Activated naive CD4-positive, alpha-beta T cell treated with anti-CD3 and anti-CD28 coated beads for 36 hours (primary cell): ENCODE data around the gene NTSR2. TPM values are rescaled to one million over a fixed set of nuclear protein-coding genes. Genes with fewer than 3 reads are reported as not detected.
A peak's percentile ranks its signal among the peaks of the same experiment; 100 is the strongest.

Experiments
- CTCF ChIA-PET: fragments of 350-600 bp; sonication (Branson Sonifier 250); formaldehyde crosslinking; loops from one replicate; lab custom pipeline; 2021; ENCODE audit warnings: antibody characterized with exemption; lab: Charles Lee
- DNase-seq: peaks from one replicate; pipeline ENCODE4 v3.0.0-alpha.2; 2020
- H3K27ac Mint-ChIP-seq: one replicate; pipeline ENCODE4 v1.8.0; 2021; ENCODE audit warnings: mild to moderate bottlenecking, mixed read lengths
- H3K27me3 Mint-ChIP-seq: one replicate; pipeline ENCODE4 v1.8.0; 2021; ENCODE audit warnings: low read depth, mixed read lengths
- H3K36me3 Mint-ChIP-seq: one replicate; pipeline ENCODE4 v1.8.0; 2021; ENCODE audit warnings: low read depth, mixed read lengths
- H3K4me1 Mint-ChIP-seq: one replicate; pipeline ENCODE4 v1.8.0; 2021; ENCODE audit warnings: low read depth, mixed read lengths
- H3K4me3 Mint-ChIP-seq: one replicate; pipeline ENCODE4 v1.8.0; 2021; ENCODE audit warnings: mild to moderate bottlenecking, moderate library complexity, mixed read lengths
- H3K9me3 Mint-ChIP-seq: one replicate; pipeline ENCODE4 v1.8.0; 2021; ENCODE audit warnings: mixed read lengths
- intact Hi-C: fragments of 100-400 bp; cut with micrococcal nuclease; formaldehyde crosslinking; loops from one replicate; pipeline ENCODE4 v1.15.1; 2023
- total RNA-seq, 2 experiments: library from RNA; stranded (reverse); gene quantifications; one replicate each; pipeline ENCODE4 v1.2.3, GENCODE V29; 2021

NTSR2 gene
- total RNA-seq = not detected

GRCh38 chr2:11669454-11670291, at the start of gene NTSR2:
Gene NTSR2 (minus strand): TSS chr2:11670195. CDS start chr2:11670129, 66 bp downstream.
- DNase-seq = peak; percentile 53

GRCh38 chr2:11719230-11719977, 49.4 kb upstream of the NTSR2 start:
- intact Hi-C loops = no loop called here
- peaks cover 3% of the 10 kb centered on the region for H3K27me3 Mint-ChIP-seq
- no peak for DNase-seq
- CTCF ChIA-PET = interaction anchor here (0.6 to 2.9 kb wide), 7 partner anchors 9 to 733 kb away, joined by 3 to 10 read pairs (median 3); no protein-coding TSS in a partner anchor
- peaks cover 7% of the 10 kb centered on the region for H3K4me1 Mint-ChIP-seq
- H3K4me3 Mint-ChIP-seq = peak overlapping the region; percentile 2
- H3K9me3 Mint-ChIP-seq = no peaks in the 10 kb centered on the region
- no peak overlapping the region for H3K27ac Mint-ChIP-seq
- no peaks in the 10 kb centered on the region for H3K36me3 Mint-ChIP-seq

More at GRCh38 chr2:11669454-11670291, at the start of gene NTSR2:
- peaks cover 39% of the 10 kb centered on the region for H3K27me3 Mint-ChIP-seq
- H3K9me3 Mint-ChIP-seq = no peaks in the 10 kb centered on the region
- no peak within 1 kb of the TSS for H3K27ac Mint-ChIP-seq
- H3K4me3 Mint-ChIP-seq = no peak within 1 kb of the TSS
- intact Hi-C loops = no loop called here
- H3K36me3 Mint-ChIP-seq = no peaks in the 10 kb centered on the region
- peaks cover 3% of the 10 kb centered on the region for H3K4me1 Mint-ChIP-seq
- CTCF ChIA-PET = interaction anchor here (0.7 to 0.9 kb wide), 2 partner anchors 11 to 208 kb away, joined by 3 to 4 read pairs; no protein-coding TSS in a partner anchor

GRCh38 chr2:11718606-11719005, 48.6 kb upstream of the NTSR2 start:
- peaks cover 7% of the 10 kb centered on the region for H3K4me1 Mint-ChIP-seq
- CTCF ChIA-PET = interaction anchor here (0.6 to 2.9 kb wide), 6 partner anchors 8 to 681 kb away, joined by 3 to 10 read pairs (median 4); no protein-coding TSS in a partner anchor
- no peak overlapping the region for H3K4me3 Mint-ChIP-seq
- no peak overlapping the region for H3K27ac Mint-ChIP-seq
- H3K9me3 Mint-ChIP-seq = no peaks in the 10 kb centered on the region
- no peak for DNase-seq
- intact Hi-C loops = no loop called here
- no peaks in the 10 kb centered on the region for H3K36me3 Mint-ChIP-seq
- peaks cover 3% of the 10 kb centered on the region for H3K27me3 Mint-ChIP-seq

- H3K27me3 Mint-ChIP-seq = peaks cover 3% of the 10 kb centered on the region
- no peaks in the 10 kb centered on the region for H3K36me3 Mint-ChIP-seq
- intact Hi-C loops = no loop called here
- H3K9me3 Mint-ChIP-seq = no peaks in the 10 kb centered on the region
- no peak overlapping the region for H3K4me3 Mint-ChIP-seq
- no peak overlapping the region for H3K27ac Mint-ChIP-seq
- peaks cover 7% of the 10 kb centered on the region for H3K4me1 Mint-ChIP-seq
- CTCF ChIA-PET = interaction anchor here (1.2 to 2.9 kb wide), 2 partner anchors 61 to 67 kb away, joined by 3 to 10 read pairs; no protein-coding TSS in a partner anchor
- no peak for DNase-seq
These were observed 47.6 kb upstream of the NTSR2 start for GRCh38 chr2:11717623-11718022.

- no peak overlapping the region for H3K4me3 Mint-ChIP-seq
- peaks cover 7% of the 10 kb centered on the region for H3K4me1 Mint-ChIP-seq
- no peaks in the 10 kb centered on the region for H3K9me3 Mint-ChIP-seq
- CTCF ChIA-PET = interaction anchor here (0.9 kb wide), 1 partner anchor 24 kb away, joined by 3 read pairs; no protein-coding TSS in a partner anchor
- intact Hi-C loops = no loop called here
- peaks cover 3% of the 10 kb centered on the region for H3K27me3 Mint-ChIP-seq
- no peak for DNase-seq
- no peaks in the 10 kb centered on the region for H3K36me3 Mint-ChIP-seq
- no peak overlapping the region for H3K27ac Mint-ChIP-seq
These were observed 46.8 kb upstream of the NTSR2 start for GRCh38 chr2:11716689-11717321.

- no peak overlapping the region for H3K4me3 Mint-ChIP-seq
- no peaks in the 10 kb centered on the region for H3K36me3 Mint-ChIP-seq
- CTCF ChIA-PET = interaction anchor here (0.9 kb wide), 1 partner anchor 23 kb away, joined by 3 read pairs; no protein-coding TSS in a partner anchor
These were observed 46.1 kb upstream of the NTSR2 start for GRCh38 chr2:11715987-11716652.

GRCh38 chr2:11713815-11714214, 43.8 kb upstream of the NTSR2 start:
- H3K4me1 Mint-ChIP-seq = no peaks in the 10 kb centered on the region
- intact Hi-C loops = no loop called here
- DNase-seq = no peak
- CTCF ChIA-PET = no interaction called here
- no peak overlapping the region for H3K4me3 Mint-ChIP-seq
- no peaks in the 10 kb centered on the region for H3K36me3 Mint-ChIP-seq
- H3K27me3 Mint-ChIP-seq = peaks cover 3% of the 10 kb centered on the region
- H3K27ac Mint-ChIP-seq = no peak overlapping the region
- H3K9me3 Mint-ChIP-seq = no peaks in the 10 kb centered on the region

More at GRCh38 chr2:11715987-11716652, 46.1 kb upstream of the NTSR2 start:
- H3K27ac Mint-ChIP-seq = no peak overlapping the region
- DNase-seq = no peak
- H3K27me3 Mint-ChIP-seq = peaks cover 3% of the 10 kb centered on the region
- intact Hi-C loops = no loop called here
- no peaks in the 10 kb centered on the region for H3K9me3 Mint-ChIP-seq
- H3K4me1 Mint-ChIP-seq = peaks cover 7% of the 10 kb centered on the region

GRCh38 chr2:11712866-11713265, 42.9 kb upstream of the NTSR2 start:
- intact Hi-C loops = no loop called here
- H3K4me3 Mint-ChIP-seq = no peak overlapping the region
- H3K4me1 Mint-ChIP-seq = no peaks in the 10 kb centered on the region
- CTCF ChIA-PET = interaction anchor here (0.5 to 1.0 kb wide), 2 partner anchors 24 to 850 kb away, joined by 3 to 4 read pairs; no protein-coding TSS in a partner anchor
- DNase-seq = no peak
- no peaks in the 10 kb centered on the region for H3K36me3 Mint-ChIP-seq
- H3K27ac Mint-ChIP-seq = no peak overlapping the region
- H3K9me3 Mint-ChIP-seq = no peaks in the 10 kb centered on the region
- H3K27me3 Mint-ChIP-seq = peaks cover 1% of the 10 kb centered on the region

- no peaks in the 10 kb centered on the region for H3K36me3 Mint-ChIP-seq
- intact Hi-C loops = no loop called here
- no peak overlapping the region for H3K4me3 Mint-ChIP-seq
- no peak for DNase-seq
- no peak overlapping the region for H3K27ac Mint-ChIP-seq
- CTCF ChIA-PET = interaction anchor here (0.6 kb wide), 1 partner anchor 107 kb away, joined by 3 read pairs; no protein-coding TSS in a partner anchor
- no peaks in the 10 kb centered on the region for H3K27me3 Mint-ChIP-seq
- H3K4me1 Mint-ChIP-seq = no peaks in the 10 kb centered on the region
- no peaks in the 10 kb centered on the region for H3K9me3 Mint-ChIP-seq
These were observed 41.8 kb upstream of the NTSR2 start for GRCh38 chr2:11711751-11712150.

GRCh38 chr2:11711354-11711716, 41.3 kb upstream of the NTSR2 start:
- H3K27ac Mint-ChIP-seq = no peak overlapping the region
- H3K27me3 Mint-ChIP-seq = no peaks in the 10 kb centered on the region
- intact Hi-C loops = no loop called here
- no peaks in the 10 kb centered on the region for H3K4me1 Mint-ChIP-seq
- no peak overlapping the region for H3K4me3 Mint-ChIP-seq
- CTCF ChIA-PET = no interaction called here
- H3K9me3 Mint-ChIP-seq = no peaks in the 10 kb centered on the region
- no peak for DNase-seq
- no peaks in the 10 kb centered on the region for H3K36me3 Mint-ChIP-seq

GRCh38 chr2:11710632-11711353, 40.8 kb upstream of the NTSR2 start:
- Mint-ChIP-seq H3K4me1 (no peaks in the 10 kb centered on the region), H3K27ac (no peak overlapping the region), H3K36me3 (no peaks in the 10 kb centered on the region), H3K4me3 (no peak overlapping the region), H3K9me3 (no peaks in the 10 kb centered on the region), H3K27me3 (no peaks in the 10 kb centered on the region)
- DNase-seq = no peak
- intact Hi-C loops = no loop called here
- CTCF ChIA-PET = interaction anchor here (1.1 to 1.7 kb wide), 2 partner anchors 9 to 69 kb away, joined by 4 to 5 read pairs; no protein-coding TSS in a partner anchor
